Measurements from ENCODE around the gene KCNAB1.
"Not testable (repeated sequence)": the region's sequence is repeated elsewhere in the genome, so short reads cannot be mapped to it uniquely, and the experiment has no call there.

KCNAB1 gene

DNA sequence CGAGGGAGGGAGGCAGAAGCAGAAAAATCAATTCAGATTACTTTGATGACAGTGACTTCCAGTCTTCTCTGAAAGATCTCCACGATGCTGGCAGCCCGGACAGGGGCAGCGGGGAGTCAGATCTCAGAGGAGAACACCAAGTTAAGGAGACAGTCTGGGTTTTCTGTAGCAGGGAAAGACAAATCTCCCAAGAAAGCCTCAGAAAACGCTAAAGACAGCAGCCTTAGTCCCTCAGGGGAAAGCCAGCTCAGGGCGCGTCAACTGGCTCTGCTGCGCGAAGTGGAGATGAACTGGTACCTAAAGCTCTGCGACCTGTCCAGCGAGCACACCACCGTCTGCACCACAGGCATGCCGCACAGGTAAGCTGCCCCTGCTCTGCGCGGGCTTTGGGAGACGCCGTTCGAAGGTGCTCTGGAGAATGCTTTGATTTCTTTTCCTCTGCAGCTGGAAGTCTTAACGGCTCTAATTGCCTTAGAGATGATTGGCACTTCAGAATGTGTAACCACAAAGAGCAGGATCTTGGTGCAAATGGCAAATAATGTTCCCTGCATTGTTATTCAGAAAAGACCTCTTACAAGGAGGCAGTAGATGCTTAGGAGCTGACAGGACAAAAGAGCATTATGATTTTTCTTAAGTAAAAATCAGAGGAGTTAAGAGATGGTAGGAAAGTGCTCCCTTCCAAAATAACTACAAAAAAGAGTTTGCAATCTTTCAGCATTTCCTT is at the start of gene KCNAB1:
TSS of gene KCNAB1 (plus strand) at position 51 of the 724 bp plus-strand sequence.
- DNase-seq: no peak

DNA sequence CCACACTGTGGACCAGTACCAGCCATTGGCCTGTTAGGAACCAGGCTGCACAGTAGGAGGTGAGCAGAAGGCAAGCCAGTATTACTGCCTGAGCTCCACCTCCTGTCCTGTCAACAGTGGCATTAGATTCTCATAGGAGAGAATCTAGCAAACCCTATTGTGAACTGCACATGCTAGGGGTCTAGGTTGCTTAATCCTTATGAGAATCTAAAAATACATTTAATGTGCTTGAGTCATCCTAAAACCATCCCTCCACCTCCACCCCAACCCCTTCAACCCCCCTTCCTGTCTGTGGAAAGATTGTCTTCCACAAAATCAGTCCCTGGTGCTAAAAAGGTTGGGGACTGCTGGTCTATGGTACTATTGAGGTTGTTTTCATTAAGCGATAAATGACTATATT is 49.3 kb upstream of the KCNAB1 start:
- DNase-seq: no peak

DNA sequence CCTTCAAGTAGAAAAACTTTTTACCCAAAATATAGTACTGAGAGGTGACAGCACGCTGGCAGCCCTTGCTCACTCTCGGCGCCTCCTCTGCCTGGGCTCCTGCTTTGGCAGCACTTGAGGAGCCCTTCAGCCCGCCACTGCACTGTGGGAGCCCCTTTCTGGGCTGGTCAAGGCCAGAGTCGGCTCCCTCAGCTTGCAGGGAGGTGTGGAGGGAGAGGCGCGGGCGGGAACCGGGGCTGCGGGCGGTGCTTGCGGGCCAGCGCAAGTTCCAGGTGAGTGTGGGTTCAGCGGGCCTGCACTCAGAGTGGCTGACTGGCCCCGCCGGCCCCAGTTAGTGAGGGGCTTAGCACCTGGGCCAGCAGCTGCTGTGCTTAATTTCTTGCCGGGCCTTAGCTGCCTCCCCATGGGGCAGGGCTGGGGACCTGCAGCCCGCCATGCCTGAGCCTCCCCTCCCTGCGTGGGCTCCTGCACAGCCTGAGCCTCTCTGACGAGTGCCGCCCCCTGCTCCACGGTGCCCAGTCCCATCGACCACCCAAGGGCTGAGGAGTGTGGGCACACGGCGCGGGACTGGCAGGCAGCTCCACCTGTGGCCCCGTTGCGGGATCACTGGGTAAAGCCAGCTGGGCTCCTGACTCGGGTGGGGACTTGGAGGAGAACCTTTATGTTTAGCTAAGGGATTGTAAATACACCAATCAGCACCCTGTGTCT is 47.3 kb upstream of the KCNAB1 start:
- DNase-seq: not testable (repeated sequence)

- DNase-seq: no peak
These were observed 30.3 kb upstream of the KCNAB1 start for GRCh38 chr3:156090126-156090525.

GRCh38 chr3:156093964-156094363 is 26.4 kb upstream of the KCNAB1 start:
- no peak for DNase-seq

DNA sequence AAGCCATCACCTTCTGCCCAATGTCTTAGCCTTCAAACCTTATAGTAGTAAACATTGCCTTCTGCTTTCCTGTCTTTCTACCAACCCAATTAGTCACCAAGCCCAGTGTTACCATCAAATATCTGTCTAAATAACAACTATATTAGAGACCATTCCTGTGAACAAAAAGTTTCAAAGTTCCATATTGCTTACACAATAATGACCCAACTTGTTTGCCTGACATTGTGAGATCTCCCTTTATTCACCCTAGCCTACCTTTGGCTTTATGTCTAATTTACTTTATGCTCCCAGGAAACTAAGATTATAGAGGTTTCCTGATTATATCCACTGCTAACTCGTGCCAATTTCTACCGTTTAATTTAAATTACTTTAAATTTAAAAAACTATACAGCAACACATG is 26.0 kb upstream of the KCNAB1 start:
- DNase-seq: no peak

DNA sequence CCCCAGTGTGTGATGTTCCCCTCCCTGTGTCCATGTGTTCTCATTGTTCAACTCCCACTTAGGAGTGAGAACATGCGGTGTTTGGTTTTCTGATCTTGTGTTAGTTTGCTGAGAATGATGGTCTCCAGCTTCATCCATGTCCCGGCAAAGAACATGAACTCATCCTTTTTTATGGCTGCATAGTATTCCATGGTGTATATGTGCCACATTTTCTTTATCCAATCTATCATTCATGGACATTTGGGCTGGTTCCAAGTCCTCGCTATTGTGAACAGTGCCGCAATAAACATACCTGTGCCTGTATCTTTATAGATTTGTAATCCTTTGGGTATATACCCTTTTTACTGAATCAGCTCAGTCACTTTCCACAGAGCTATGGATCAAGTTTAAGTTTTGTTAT is 24.7 kb upstream of the KCNAB1 start:
- DNase-seq: not testable (repeated sequence)

- DNase-seq: no peak
These were observed 21.8 kb upstream of the KCNAB1 start for GRCh38 chr3:156098437-156099035.

DNA sequence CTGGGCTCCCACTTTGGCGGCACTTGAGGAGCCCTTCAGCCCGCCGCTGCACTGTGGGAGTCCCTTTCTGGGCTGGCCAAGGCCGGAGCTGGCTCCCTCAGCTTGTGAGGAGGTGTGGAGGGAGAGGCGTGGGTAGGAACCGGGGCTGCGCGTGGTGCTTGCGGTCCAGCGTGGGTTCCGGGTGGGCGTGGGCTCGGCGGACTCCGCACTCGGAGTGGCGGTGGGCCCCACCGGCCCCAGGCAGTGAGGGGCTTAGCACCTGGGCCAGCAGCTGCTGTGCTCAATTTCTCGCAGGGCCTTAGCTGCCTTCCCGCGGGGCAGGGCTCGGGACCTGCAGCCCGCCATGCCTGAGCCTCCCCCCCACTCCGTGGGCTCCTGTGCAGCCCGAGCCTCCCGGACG is 21.0 kb upstream of the KCNAB1 start:
- DNase-seq: not testable (repeated sequence)

DNA sequence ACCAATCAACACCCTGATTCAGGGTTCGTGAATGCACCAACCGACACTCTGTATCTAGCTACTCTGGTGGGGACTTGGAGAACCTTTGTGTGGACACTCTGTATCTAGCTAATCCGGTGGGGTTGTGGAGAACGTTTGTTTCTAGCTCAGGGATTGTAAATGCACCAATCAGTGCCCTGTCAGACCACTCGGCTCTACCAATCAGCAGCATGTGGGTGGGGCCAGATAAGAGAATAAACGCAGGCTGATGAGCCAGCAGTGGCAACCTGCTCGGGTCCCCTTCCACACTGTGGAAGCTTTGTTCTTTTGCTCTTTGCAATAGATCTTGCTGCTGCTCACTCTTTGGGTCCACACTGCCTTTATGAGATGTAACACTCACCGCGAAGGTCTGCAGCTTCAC is 20.4 kb upstream of the KCNAB1 start:
- DNase-seq: not testable (repeated sequence)

DNA sequence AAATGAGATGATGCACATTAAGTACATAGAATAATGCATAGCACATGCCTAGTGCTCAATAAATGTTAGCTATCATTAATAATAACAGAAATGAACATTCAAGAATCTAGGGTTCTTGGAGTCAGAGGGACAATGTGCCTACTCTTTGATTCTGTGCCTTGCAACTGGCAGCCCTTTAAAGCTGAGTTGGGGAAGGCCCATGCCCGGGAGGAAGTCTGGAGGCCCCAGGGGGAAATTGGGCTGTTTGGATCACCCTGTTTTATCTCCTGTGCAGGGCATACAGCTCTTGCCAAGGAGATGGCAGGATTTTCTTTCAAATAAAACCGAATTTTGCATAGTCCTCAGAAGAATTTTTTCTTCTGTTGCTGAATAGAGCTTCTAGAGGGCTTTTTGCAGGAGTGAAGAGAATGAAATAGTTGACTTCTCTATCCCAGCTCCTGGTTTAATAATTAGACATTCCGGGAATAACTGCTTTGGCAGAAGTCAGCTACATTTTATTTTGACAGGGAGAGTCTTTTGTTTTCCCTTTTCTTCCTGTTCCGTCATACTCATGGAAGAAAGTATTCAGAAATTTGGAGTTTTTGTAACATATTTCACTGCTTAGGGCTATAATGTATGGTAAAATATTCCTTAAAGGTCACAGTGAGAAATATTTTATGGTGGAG is 18.0 kb upstream of the KCNAB1 start:
- DNase-seq: no peak

GRCh38 chr3:156106721-156107373 is 13.5 kb upstream of the KCNAB1 start:
- no peak for DNase-seq

DNA sequence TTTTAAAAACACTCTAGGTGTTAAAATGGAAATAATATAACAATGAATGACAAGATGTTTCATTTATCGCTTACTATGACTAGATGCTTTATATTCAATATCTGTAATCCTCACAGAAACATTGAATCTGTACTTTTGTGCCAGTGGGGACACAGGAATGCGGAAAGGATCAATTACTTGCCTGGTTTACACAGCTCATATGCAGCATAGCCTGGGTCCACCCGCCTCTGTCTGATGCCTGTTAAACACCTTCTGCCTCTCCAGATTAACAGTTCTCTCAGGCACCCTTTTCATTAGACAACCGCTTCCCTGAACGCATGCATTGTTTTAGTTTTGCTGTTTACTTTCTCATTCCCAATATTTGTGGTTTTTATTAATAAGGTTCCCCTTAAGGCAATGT is 12.9 kb upstream of the KCNAB1 start:
- no peak for DNase-seq

- DNase-seq: no peak
These were observed 11.8 kb upstream of the KCNAB1 start for GRCh38 chr3:156108616-156109015.

GRCh38 chr3:156109989-156110388 is 10.4 kb upstream of the KCNAB1 start:
- DNase-seq: no peak

- DNase-seq: no peak
These were observed 6.1 kb downstream of the KCNAB1 start for GRCh38 chr3:156126467-156126866.

- DNase-seq: no peak
These were observed 10.9 kb downstream of the KCNAB1 start for GRCh38 chr3:156131241-156131640.

GRCh38 chr3:156131799-156132198 is 11.4 kb downstream of the KCNAB1 start:
- DNase-seq: no peak

- DNase-seq: no peak
These were observed 11.9 kb downstream of the KCNAB1 start for GRCh38 chr3:156132313-156132712.

GRCh38 chr3:156133076-156133475 is 12.7 kb downstream of the KCNAB1 start:
- no peak for DNase-seq

- peak; percentile 5 for DNase-seq
These were observed 15.7 kb downstream of the KCNAB1 start for GRCh38 chr3:156135921-156136638.

- DNase-seq: not testable (repeated sequence)
These were observed 17.0 kb downstream of the KCNAB1 start for GRCh38 chr3:156137397-156137796.
